Measurements from ENCODE around the gene SLC25A12.
"Not testable (repeated sequence)": the region's sequence is repeated elsewhere in the genome, so short reads cannot be mapped to it uniquely, and the experiment has no call there.

Gene SLC25A12

DNA sequence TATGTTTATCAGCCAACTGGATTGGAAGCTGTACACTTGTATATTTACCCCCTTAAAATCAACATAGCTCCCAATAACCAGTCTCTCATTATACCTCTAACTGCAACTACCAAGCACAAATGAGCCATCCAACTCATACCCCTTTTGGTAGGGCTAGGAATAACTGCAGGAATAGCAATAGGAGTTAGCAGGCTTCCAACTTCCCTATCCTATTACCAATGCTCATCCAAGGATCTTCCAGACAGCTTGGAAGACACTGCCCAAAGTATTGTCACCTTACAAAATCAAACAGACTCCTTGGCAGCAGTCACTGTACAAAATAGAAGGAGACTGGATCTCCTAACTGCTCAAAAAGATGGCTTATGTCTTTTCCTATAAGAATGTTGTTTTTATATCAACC lies 61.6 kb downstream of the SLC25A12 start:
- H3K4me1 Mint-ChIP-seq (ENCODE audit: low read depth in 2 of 2) = no peaks in the 10 kb centered on the region
- no peak overlapping the region for H3K4me3 Mint-ChIP-seq
- ATAC-seq (replicated peaks) = no peak
- no peak overlapping the region for H3K27ac Mint-ChIP-seq
- no peak for DNase-seq
- peaks cover 48% of the 10 kb centered on the region for H3K36me3 Mint-ChIP-seq (ENCODE audit: insufficient read depth)
- no peaks in the 10 kb centered on the region for H3K9me3 Mint-ChIP-seq
- no peaks in the 10 kb centered on the region for H3K27me3 Mint-ChIP-seq

DNA sequence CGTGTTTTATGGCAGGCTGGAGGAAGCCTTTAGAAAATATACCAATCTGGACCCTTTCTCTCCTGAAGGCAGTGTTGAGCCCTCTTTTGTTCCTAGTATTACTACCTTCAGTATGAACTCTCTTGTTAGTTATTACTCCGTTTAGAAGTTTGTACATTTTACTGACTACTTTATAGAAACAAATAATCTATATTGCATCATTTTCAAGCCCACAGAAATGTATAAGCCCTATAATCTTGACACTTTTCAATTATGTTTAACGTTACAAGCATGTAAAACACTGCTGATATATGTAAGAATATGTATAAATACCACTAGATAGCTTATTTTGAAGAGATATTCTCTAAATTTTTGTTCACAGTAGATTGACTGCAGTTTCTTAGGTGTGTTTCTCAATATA lies 64.0 kb downstream of the SLC25A12 start:
- Mint-ChIP-seq H3K27ac (no peak overlapping the region), H3K4me1 (ENCODE audit: low read depth in 2 of 2) (no peaks in the 10 kb centered on the region), H3K9me3 (no peaks in the 10 kb centered on the region), H3K4me3 (no peak overlapping the region), H3K27me3 (no peaks in the 10 kb centered on the region), H3K36me3 (ENCODE audit: insufficient read depth) (peaks cover 47% of the 10 kb centered on the region)
- DNase-seq = no peak
- no peak for ATAC-seq (replicated peaks)

DNA sequence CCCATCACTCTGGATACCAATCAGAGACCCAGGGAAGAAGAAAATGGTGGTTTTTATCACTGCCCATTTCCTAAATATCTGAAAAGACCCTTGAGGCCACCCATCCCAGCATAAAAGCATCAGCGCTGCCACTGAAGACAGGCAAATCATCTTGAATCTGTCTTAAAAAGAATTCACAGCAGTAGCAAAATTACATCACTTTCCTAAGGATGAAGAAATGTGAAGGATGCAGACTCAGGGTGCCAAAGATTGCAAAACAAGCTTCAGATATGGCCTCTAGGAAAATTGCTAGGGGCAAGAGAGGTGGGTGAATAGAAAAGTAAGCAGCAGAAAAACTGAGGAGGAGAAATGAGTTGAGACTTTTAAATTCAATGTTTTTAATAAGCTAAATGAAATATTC lies 70.0 kb downstream of the SLC25A12 start:
- Mint-ChIP-seq H3K9me3 (no peaks in the 10 kb centered on the region), H3K27ac (no peak overlapping the region), H3K36me3 (ENCODE audit: insufficient read depth) (peaks cover 9% of the 10 kb centered on the region), H3K4me1 (ENCODE audit: low read depth in 2 of 2) (no peaks in the 10 kb centered on the region), H3K4me3 (no peak overlapping the region), H3K27me3 (no peaks in the 10 kb centered on the region)
- DNase-seq (no peak), ATAC-seq (replicated peaks) (no peak)

DNA sequence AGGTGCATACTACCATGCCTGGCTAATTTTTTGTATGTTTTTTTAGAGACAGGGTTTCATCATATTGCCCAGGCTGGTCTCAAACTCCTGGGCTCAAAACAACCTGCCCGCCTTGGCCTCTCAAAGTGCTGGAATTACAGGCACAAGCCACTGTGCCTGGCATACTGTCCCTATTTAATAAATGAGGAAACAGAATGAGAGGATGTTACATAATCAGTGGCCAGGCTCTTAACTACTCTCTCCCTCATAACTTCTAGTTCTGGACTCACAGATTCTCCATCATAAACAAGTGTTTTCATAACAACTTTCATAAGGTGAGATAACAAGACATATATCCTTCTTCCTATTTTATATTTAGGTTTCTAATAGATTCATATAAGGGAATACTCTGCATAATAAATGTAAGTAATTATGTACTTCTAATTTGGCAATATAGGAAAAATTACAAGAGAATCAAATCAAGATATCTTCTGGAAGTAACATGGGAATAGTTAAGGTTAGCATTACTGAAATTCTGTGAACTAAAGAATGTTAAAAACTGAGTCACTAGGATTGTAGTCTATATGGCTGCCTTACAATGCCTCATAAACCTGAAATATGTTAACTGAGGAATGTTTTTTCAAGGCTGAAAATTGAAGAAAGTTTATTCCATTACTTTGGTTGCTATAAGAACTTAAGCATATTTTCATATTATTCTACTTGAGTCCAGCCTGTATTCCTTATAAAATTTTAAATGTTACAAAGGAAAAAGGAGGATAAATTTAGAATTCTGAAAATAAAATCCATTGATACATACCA lies 71.3 kb downstream of the SLC25A12 start:
- ATAC-seq (replicated peaks) = no peak
- no peak overlapping the region for H3K27ac Mint-ChIP-seq
- no peak for DNase-seq

DNA sequence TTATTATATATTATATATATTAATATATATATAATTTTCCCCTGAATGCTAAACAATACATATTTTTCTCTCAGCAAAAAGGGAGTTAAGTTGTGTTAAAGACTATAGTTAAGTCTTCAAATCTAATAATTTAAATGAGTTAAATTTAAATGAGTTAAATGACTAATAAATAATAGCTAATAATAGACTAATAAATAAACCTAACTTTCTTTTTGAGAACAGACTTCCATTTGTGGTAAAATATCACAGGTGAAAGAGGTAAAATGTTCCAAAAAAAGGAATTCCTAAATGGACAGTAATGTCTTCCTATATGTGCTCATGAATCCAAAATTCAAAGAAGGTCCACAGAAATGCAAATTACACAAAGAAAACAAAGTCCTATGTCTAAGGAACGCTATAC lies 74.6 kb downstream of the SLC25A12 start:
- Mint-ChIP-seq H3K4me3 (no peak overlapping the region), H3K36me3 (ENCODE audit: insufficient read depth) (peaks cover 10% of the 10 kb centered on the region), H3K27me3 (no peaks in the 10 kb centered on the region), H3K27ac (no peak overlapping the region), H3K4me1 (ENCODE audit: low read depth in 2 of 2) (peaks cover 0 to 3% of the 10 kb centered on the region in 2 donors), H3K9me3 (no peaks in the 10 kb centered on the region)
- DNase-seq = no peak
- no peak for ATAC-seq (replicated peaks)

More for the DNA sequence above, 71.3 kb downstream of the SLC25A12 start:
- peaks cover 8% of the 10 kb centered on the region for H3K36me3 Mint-ChIP-seq (ENCODE audit: insufficient read depth)
- H3K27me3 Mint-ChIP-seq = no peaks in the 10 kb centered on the region
- H3K4me1 Mint-ChIP-seq (ENCODE audit: low read depth in 2 of 2) = peaks cover 0 to 3% of the 10 kb centered on the region in 2 donors
- no peak overlapping the region for H3K4me3 Mint-ChIP-seq
- no peaks in the 10 kb centered on the region for H3K9me3 Mint-ChIP-seq

DNA sequence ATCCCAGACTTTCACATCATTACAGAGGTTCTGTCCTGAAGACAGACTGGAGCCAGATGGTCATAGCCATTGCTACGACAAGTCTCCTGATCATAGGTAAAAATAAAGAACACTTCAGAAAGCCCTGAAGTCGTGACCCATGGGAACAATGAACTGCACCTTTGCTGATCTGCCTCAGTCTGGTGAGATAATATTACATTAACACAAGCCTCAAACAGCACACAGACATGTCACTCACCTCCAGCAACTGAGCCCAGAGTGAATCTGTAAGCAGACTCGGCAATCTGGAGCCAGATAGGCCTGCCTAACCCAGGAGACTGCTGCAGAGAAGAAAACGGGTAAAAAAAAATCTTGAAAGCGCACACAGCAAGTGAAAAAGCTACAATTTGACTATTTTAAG lies 79.2 kb downstream of the SLC25A12 start:
- no peak overlapping the region for H3K4me3 Mint-ChIP-seq
- no peaks in the 10 kb centered on the region for H3K9me3 Mint-ChIP-seq
- ATAC-seq (replicated peaks) (no peak), DNase-seq (no peak)
- H3K36me3 Mint-ChIP-seq (ENCODE audit: insufficient read depth) = peaks cover 13% of the 10 kb centered on the region
- H3K27ac Mint-ChIP-seq = no peak overlapping the region
- peaks cover 0 to 3% of the 10 kb centered on the region in 2 donors for H3K4me1 Mint-ChIP-seq (ENCODE audit: low read depth in 2 of 2)
- H3K27me3 Mint-ChIP-seq = no peaks in the 10 kb centered on the region

DNA sequence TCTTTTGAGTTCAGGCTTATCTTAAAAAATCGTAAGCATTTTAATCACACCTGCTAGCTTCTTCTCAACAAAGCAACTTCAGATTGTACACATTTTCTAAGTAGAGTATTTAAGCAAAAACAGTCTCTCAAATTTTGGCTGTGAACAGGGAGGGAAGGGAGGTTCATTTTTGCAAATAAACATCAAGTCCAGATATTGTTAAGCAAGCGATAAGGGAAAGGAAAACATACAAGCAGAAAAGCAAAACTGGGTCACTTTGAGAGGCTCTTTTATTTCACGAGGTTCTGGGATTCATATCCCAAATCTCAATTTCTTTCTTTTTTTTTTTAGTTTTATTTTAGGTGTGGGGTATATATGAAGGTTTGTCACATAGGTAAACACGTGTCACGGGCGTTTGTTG lies 79.9 kb downstream of the SLC25A12 start:
- Mint-ChIP-seq H3K4me3 (no peak overlapping the region), H3K36me3 (ENCODE audit: insufficient read depth) (peaks cover 13% of the 10 kb centered on the region), H3K9me3 (no peaks in the 10 kb centered on the region), H3K27ac (no peak overlapping the region), H3K4me1 (ENCODE audit: low read depth in 2 of 2) (peaks cover 0 to 3% of the 10 kb centered on the region in 2 donors), H3K27me3 (no peaks in the 10 kb centered on the region)
- DNase-seq (no peak), ATAC-seq (replicated peaks) (no peak)

DNA sequence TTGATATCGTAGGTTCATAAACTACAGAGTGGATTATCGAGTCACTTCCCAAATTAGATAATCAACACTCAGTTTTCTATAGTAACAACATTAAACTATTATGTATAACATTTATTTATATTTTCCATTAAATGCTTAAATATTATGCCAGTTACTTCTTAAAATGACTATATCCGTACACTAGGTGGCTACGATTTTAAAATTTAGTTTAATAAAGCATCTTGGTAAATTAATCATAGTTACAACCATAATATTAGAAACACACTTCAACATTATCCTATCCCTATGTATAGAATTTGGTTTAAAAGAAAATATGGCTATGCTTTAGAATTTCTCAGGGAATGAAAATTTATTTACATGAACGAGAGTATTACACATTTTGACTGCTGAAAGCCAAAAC lies 80.3 kb downstream of the SLC25A12 start:
- Mint-ChIP-seq H3K27me3 (no peaks in the 10 kb centered on the region), H3K36me3 (ENCODE audit: insufficient read depth) (peaks cover 13% of the 10 kb centered on the region), H3K4me3 (no peak overlapping the region), H3K27ac (peak overlapping the region in 1 of 2 donors; percentile 4), H3K9me3 (no peaks in the 10 kb centered on the region), H3K4me1 (ENCODE audit: low read depth in 2 of 2) (peaks cover 0 to 3% of the 10 kb centered on the region in 2 donors)
- no peak for DNase-seq
- ATAC-seq (replicated peaks) = no peak

DNA sequence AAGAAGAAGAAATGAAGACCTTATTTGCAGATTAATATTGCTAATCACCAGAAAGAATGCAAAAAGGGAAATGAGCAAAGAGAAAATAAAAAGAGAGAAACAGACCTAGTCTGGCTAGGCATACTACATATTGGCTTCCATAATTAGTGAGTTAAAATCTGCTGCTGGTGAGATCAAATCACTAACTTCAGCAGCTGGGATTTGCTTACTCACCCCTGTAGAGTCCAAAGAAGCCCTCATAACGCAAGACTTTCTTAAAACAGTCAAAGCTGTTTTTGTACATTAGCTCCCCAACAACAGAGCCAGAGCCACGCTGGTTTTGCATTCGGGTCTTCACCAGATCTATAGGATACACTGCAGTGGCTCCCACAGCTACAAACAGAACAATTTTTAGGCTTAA lies 80.9 kb downstream of the SLC25A12 start:
- Mint-ChIP-seq H3K36me3 (ENCODE audit: insufficient read depth) (peaks cover 13% of the 10 kb centered on the region), H3K4me1 (ENCODE audit: low read depth in 2 of 2) (no peaks in the 10 kb centered on the region), H3K9me3 (no peaks in the 10 kb centered on the region), H3K4me3 (no peak overlapping the region), H3K27ac (peak overlapping the region in 1 of 2 donors; percentile 4), H3K27me3 (no peaks in the 10 kb centered on the region)
- no peak for ATAC-seq (replicated peaks)
- no peak for DNase-seq

DNA sequence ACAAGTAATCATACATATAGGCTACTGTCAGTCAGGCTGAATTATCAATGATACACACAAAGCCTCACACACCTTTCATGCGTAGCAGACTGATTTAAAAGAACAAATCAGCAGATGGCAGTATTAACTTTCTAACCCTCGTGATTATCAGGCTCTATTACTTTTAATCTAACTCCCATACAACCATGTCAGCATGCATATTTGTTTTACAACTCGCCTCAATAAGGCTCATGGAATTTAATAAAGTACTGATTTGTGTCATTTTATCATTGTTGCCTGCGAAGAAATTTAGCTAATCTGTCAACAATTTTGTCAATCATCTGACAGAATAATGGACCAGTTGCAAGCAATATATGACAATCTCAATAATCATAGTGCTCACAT lies 82.8 kb downstream of the SLC25A12 start:
- no peaks in the 10 kb centered on the region for H3K4me1 Mint-ChIP-seq (ENCODE audit: low read depth in 2 of 2)
- peaks cover 18% of the 10 kb centered on the region for H3K36me3 Mint-ChIP-seq (ENCODE audit: insufficient read depth)
- H3K4me3 Mint-ChIP-seq = no peak overlapping the region
- H3K27ac Mint-ChIP-seq = no peak overlapping the region
- DNase-seq (no peak), ATAC-seq (replicated peaks) (no peak)
- H3K9me3 Mint-ChIP-seq = no peaks in the 10 kb centered on the region
- no peaks in the 10 kb centered on the region for H3K27me3 Mint-ChIP-seq

DNA sequence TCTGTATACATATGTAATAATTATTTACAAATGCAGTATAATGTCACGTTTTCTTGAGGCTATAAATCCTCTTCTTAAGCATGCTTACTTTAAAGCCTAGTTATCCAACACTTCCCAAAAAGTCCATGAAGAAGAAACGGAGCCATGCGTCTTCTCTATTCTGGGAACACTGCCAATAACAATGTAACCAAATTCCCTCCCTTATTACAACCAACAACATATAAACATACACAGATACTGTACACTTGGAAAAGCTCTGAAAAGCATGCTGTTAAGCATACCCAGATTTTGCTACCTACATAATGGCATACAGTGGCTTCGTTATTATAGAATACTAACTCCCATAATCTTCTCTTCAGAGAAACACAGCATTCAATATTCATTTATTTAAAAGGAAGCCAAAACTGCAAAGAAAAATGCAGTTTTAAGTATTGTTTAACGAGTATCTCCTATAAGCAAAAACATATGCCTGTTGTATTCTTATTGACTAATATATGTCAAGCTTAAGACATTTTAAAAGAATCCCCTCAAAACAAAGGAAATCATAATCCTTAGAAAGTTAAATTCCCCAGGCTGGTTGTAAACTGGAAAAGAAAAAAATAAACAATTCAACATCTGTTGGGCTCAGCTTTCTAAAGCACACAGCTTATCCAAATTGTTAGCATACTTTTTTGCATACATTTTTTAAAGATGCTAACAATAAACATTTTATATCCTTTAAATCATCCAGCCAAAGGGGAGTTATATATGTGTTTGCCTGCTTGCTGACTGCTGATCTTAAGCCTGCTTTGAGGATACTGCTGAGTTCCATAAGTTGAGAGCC lies 83.4 kb downstream of the SLC25A12 start:
- Mint-ChIP-seq H3K4me3 (no peak overlapping the region), H3K4me1 (ENCODE audit: low read depth in 2 of 2) (no peaks in the 10 kb centered on the region), H3K36me3 (ENCODE audit: insufficient read depth) (peaks cover 22% of the 10 kb centered on the region), H3K9me3 (no peaks in the 10 kb centered on the region), H3K27me3 (no peaks in the 10 kb centered on the region), H3K27ac (no peak overlapping the region)
- ATAC-seq (replicated peaks) = no peak
- no peak for DNase-seq

DNA sequence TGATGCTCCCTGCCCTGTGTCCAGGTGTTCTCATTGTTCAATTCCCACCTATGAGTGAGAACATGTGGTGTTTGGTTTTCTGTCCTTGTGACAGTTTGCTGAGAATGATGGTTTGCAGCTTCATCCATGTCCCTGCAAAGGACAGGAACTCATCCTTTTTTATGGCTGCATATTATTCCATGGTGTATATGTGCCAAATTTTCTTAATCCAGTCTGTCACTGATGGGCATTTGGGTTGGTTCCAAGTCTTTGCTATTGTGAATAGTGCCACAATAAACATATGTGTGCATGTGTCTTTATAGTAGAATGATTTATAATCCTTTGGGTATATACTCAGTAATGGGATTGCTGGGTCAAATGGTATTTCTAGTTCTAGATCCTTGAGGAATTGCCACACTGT lies 85.2 kb downstream of the SLC25A12 start:
- H3K27ac Mint-ChIP-seq = peak overlapping the region in 1 of 2 donors; percentile 46
- not testable (repeated sequence) for DNase-seq; ATAC-seq (replicated peaks); H3K27me3 Mint-ChIP-seq; H3K9me3 Mint-ChIP-seq; H3K4me3 Mint-ChIP-seq; H3K4me1 Mint-ChIP-seq (ENCODE audit: low read depth in 2 of 2)
- H3K36me3 Mint-ChIP-seq (ENCODE audit: insufficient read depth) = peaks cover 18% of the 10 kb centered on the region

DNA sequence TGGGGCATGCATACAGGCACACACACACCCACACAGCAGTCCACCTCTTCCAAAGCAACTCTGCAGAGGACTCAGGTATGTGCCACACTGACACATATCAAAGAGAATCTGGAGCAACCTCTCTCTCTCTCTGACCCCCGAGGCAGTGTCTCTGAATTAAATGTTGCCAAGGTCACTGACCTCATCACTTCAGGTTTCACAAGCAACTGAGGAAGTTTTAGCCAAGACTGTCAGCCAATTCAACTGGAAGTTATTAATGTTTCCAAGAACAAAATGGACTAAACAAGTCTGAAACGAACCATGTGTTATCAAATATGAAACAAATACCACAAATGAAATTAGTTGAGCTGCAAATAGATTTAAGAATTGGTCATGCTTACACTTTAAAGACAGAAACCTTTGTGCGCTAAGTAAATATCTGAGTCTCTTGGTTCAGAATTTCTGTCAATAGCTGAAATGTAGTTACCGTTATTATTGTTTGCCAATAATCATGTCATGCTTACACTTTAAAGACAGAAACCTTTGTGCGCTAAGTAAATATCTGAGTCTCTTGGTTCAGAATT lies 86.1 kb downstream of the SLC25A12 start:
- DNase-seq = no peak
- Mint-ChIP-seq H3K9me3 (no peaks in the 10 kb centered on the region), H3K27ac (peak overlapping the region in 1 of 2 donors; percentile 46), H3K36me3 (ENCODE audit: insufficient read depth) (peaks cover 18% of the 10 kb centered on the region), H3K4me3 (no peak overlapping the region), H3K4me1 (ENCODE audit: low read depth in 2 of 2) (peaks cover 0 to 4% of the 10 kb centered on the region in 2 donors), H3K27me3 (no peaks in the 10 kb centered on the region)
- ATAC-seq (replicated peaks) = no peak

DNA sequence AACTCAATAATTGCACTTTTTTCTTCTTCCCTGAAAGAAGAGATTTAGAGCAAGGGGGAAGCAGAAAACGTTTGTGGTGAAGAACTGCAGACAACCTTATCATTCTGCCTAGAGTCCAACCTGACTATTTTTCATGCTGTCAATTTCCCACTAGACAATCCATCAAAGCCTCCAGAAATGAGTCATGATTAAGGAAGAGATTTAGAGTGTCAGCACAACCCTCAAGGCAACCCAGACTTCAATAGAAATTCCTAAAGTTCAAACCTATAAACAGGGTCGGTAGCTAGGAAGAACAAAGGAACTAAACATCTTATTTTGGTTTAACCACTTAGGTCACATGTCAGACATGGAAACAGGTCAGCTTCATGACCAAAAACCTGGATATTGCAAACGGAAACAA lies 86.9 kb downstream of the SLC25A12 start:
- Mint-ChIP-seq H3K4me1 (ENCODE audit: low read depth in 2 of 2) (peaks cover 0 to 4% of the 10 kb centered on the region in 2 donors), H3K9me3 (no peaks in the 10 kb centered on the region), H3K4me3 (no peak overlapping the region), H3K27ac (peak overlapping the region in 1 of 2 donors; percentile 46), H3K27me3 (no peaks in the 10 kb centered on the region), H3K36me3 (ENCODE audit: insufficient read depth) (peaks cover 22% of the 10 kb centered on the region)
- no peak for ATAC-seq (replicated peaks)
- DNase-seq = no peak

Measured in effector memory CD8-positive, alpha-beta T cell (primary cell).